Measurements from ENCODE around the gene ERC2.

ERC2 gene

GRCh38 chr3:55903680-55904079, 564.6 kb downstream of the ERC2 start:
- H3K79me2 ChIP-seq (ENCODE audit: control insufficient read depth, insufficient read depth, low read length, unreplicated experiment), result no peaks in the 10 kb centered on the region
- H3K27ac ChIP-seq (ENCODE audit: low read depth, low read length), result no peak overlapping the region
- no peaks in the 10 kb centered on the region; the same call in 1 of the 2 replicates for H3K27me3 ChIP-seq (ENCODE audit: insufficient read depth, low read length)
- H3K4me1 ChIP-seq (ENCODE audit: control insufficient read depth, insufficient read depth, low read length, unreplicated experiment), result no peaks in the 10 kb centered on the region
- H2AFZ ChIP-seq (ENCODE audit: low read length, unreplicated experiment), result no peak overlapping the region
- H3K36me3 ChIP-seq (ENCODE audit: insufficient read depth, low read length), result no peaks in the 10 kb centered on the region
- no peak overlapping the region for H3K4me3 ChIP-seq (ENCODE audit: low read depth, low read length)

GRCh38 chr3:55902221-55902900, 565.9 kb downstream of the ERC2 start:
- Histone ChIP-seq H3K4me3 (ENCODE audit: low read depth, low read length) (no peak overlapping the region), H3K4me1 (ENCODE audit: control insufficient read depth, insufficient read depth, low read length, unreplicated experiment) (no peaks in the 10 kb centered on the region), H3K27me3 (ENCODE audit: insufficient read depth, low read length) (no peaks in the 10 kb centered on the region; the same call in 1 of the 2 replicates), H3K36me3 (ENCODE audit: insufficient read depth, low read length) (no peaks in the 10 kb centered on the region), H2AFZ (ENCODE audit: low read length, unreplicated experiment) (no peak overlapping the region), H3K79me2 (ENCODE audit: control insufficient read depth, insufficient read depth, low read length, unreplicated experiment) (no peaks in the 10 kb centered on the region), H3K27ac (ENCODE audit: low read depth, low read length) (no peak overlapping the region)

- Histone ChIP-seq H3K36me3 (ENCODE audit: insufficient read depth, low read length) (no peaks in the 10 kb centered on the region), H3K4me3 (ENCODE audit: low read depth, low read length) (no peak overlapping the region), H3K4me1 (ENCODE audit: control insufficient read depth, insufficient read depth, low read length, unreplicated experiment) (no peaks in the 10 kb centered on the region), H3K27ac (ENCODE audit: low read depth, low read length) (no peak overlapping the region), H3K27me3 (ENCODE audit: insufficient read depth, low read length) (no peaks in the 10 kb centered on the region; the same call in 1 of the 2 replicates), H3K79me2 (ENCODE audit: control insufficient read depth, insufficient read depth, low read length, unreplicated experiment) (no peaks in the 10 kb centered on the region), H2AFZ (ENCODE audit: low read length, unreplicated experiment) (no peak overlapping the region)
These were observed 568.4 kb downstream of the ERC2 start for GRCh38 chr3:55899887-55900286.

DNA sequence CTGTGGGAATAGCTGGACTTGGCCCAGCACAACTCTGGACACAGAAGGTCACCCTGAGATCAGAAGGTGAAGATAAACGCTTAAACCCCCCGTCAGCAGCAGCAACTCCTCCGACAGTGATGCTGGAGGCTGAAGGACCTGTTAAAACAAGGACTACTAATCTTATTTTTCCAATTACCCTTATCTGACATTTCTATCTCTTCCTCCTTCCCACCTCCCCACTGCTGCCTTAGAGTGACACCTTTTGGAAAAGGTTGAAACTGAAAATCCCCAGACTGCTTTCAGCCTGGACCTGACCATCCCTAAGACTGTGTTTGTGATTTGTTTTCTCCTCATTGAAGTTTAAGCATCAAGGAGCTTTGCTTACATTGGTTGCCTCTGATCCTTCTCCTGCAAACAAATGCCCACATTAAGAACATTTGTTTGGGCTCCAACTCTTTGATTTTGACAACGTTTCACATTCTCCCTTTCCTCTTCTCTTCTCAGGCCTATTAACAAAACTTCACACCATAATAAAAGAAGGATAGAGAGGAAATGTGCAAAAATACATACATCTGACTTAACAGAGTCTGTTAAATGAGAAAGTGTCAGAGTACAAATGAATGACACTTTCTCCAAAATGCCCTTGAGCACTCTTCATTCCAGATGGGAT, 570.6 kb downstream of the ERC2 start:
- Histone ChIP-seq H2AFZ (ENCODE audit: low read length, unreplicated experiment) (no peak overlapping the region), H3K36me3 (ENCODE audit: insufficient read depth, low read length) (no peaks in the 10 kb centered on the region), H3K79me2 (ENCODE audit: control insufficient read depth, insufficient read depth, low read length, unreplicated experiment) (no peaks in the 10 kb centered on the region), H3K4me1 (ENCODE audit: control insufficient read depth, insufficient read depth, low read length, unreplicated experiment) (no peaks in the 10 kb centered on the region), H3K27me3 (ENCODE audit: insufficient read depth, low read length) (no peaks in the 10 kb centered on the region; the same call in 1 of the 2 replicates), H3K27ac (ENCODE audit: low read depth, low read length) (no peak overlapping the region), H3K4me3 (ENCODE audit: low read depth, low read length) (no peak overlapping the region)

GRCh38 chr3:55895897-55896566, 572.2 kb downstream of the ERC2 start:
- Histone ChIP-seq H3K4me3 (ENCODE audit: low read depth, low read length) (no peak overlapping the region), H3K27me3 (ENCODE audit: insufficient read depth, low read length) (no peaks in the 10 kb centered on the region), H3K79me2 (ENCODE audit: control insufficient read depth, insufficient read depth, low read length, unreplicated experiment) (no peaks in the 10 kb centered on the region), H3K27ac (ENCODE audit: low read depth, low read length) (no peak overlapping the region), H3K36me3 (ENCODE audit: insufficient read depth, low read length) (no peaks in the 10 kb centered on the region), H3K4me1 (ENCODE audit: control insufficient read depth, insufficient read depth, low read length, unreplicated experiment) (no peaks in the 10 kb centered on the region), H2AFZ (ENCODE audit: low read length, unreplicated experiment) (no peak overlapping the region)

- Histone ChIP-seq H3K4me3 (ENCODE audit: low read depth, low read length) (no peak overlapping the region), H2AFZ (ENCODE audit: low read length, unreplicated experiment) (no peak overlapping the region), H3K79me2 (ENCODE audit: control insufficient read depth, insufficient read depth, low read length, unreplicated experiment) (no peaks in the 10 kb centered on the region), H3K27ac (ENCODE audit: low read depth, low read length) (no peak overlapping the region), H3K4me1 (ENCODE audit: control insufficient read depth, insufficient read depth, low read length, unreplicated experiment) (no peaks in the 10 kb centered on the region), H3K27me3 (ENCODE audit: insufficient read depth, low read length) (no peaks in the 10 kb centered on the region), H3K36me3 (ENCODE audit: insufficient read depth, low read length) (no peaks in the 10 kb centered on the region)
These were observed 573.7 kb downstream of the ERC2 start for GRCh38 chr3:55894605-55895004.

- no peaks in the 10 kb centered on the region for H3K79me2 ChIP-seq (ENCODE audit: control insufficient read depth, insufficient read depth, low read length, unreplicated experiment)
- no peak overlapping the region for H2AFZ ChIP-seq (ENCODE audit: low read length, unreplicated experiment)
- H3K4me1 ChIP-seq (ENCODE audit: control insufficient read depth, insufficient read depth, low read length, unreplicated experiment), result no peaks in the 10 kb centered on the region
- no peak overlapping the region for H3K27ac ChIP-seq (ENCODE audit: low read depth, low read length)
- no peaks in the 10 kb centered on the region for H3K36me3 ChIP-seq (ENCODE audit: insufficient read depth, low read length)
- no peak overlapping the region for H3K4me3 ChIP-seq (ENCODE audit: low read depth, low read length)
- H3K27me3 ChIP-seq (ENCODE audit: insufficient read depth, low read length), result no peaks in the 10 kb centered on the region
These were observed 575.1 kb downstream of the ERC2 start for GRCh38 chr3:55893045-55893664.

DNA sequence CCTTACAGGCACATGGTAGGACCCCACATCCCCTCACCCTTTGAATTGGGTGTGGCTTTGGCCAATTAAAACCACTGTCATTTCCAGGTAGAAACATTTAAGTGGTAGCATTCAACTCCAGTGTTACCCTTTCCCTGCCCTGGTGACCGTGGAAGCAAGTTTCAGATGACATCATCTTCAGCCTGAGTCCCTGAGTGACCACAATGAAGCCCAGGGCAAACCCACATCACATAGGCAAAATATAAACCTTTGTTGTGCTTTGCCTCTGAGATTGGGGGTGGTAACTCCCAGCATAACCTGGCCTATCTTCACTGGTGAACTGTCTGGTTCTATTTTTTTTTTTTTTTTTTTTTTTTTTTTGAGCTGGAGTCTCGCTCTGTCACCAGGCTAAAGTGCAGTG, 577.2 kb downstream of the ERC2 start:
- Histone ChIP-seq H3K27ac (ENCODE audit: low read depth, low read length) (no peak overlapping the region), H3K79me2 (ENCODE audit: control insufficient read depth, insufficient read depth, low read length, unreplicated experiment) (no peaks in the 10 kb centered on the region), H2AFZ (ENCODE audit: low read length, unreplicated experiment) (no peak overlapping the region), H3K27me3 (ENCODE audit: insufficient read depth, low read length) (no peaks in the 10 kb centered on the region), H3K4me1 (ENCODE audit: control insufficient read depth, insufficient read depth, low read length, unreplicated experiment) (no peaks in the 10 kb centered on the region), H3K4me3 (ENCODE audit: low read depth, low read length) (no peak overlapping the region), H3K36me3 (ENCODE audit: insufficient read depth, low read length) (no peaks in the 10 kb centered on the region)

DNA sequence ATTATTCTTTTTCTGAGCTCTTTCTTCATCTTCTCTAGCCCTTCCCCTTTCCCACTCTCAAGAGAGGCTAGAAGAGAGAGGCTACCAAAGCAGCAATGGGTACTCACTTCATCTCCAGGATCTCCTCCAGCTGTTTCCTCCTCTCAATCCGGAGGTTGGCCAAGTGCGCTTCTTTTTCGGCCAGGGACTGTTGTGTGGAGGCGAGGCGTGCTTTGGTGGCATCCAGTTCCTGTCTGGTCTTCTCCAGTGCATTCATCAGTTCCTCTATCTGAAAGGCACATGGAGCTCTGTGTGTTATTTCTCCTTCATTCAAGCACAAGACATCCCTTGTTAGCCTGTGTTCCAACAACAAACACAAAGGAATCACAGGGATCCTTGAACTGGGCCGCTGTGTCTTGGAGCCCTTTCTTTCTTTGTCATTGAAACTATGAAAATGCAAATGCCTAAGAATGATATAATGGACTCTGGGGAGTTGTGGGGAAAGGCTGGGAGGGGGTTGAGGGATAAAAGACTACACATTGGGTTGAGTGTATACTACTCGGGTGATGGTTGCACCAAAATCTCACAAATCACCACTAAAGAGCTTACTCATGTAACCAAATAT, 579.9 kb downstream of the ERC2 start:
- Histone ChIP-seq H3K79me2 (ENCODE audit: control insufficient read depth, insufficient read depth, low read length, unreplicated experiment) (no peaks in the 10 kb centered on the region), H3K36me3 (ENCODE audit: insufficient read depth, low read length) (no peaks in the 10 kb centered on the region), H3K4me1 (ENCODE audit: control insufficient read depth, insufficient read depth, low read length, unreplicated experiment) (no peaks in the 10 kb centered on the region), H3K27me3 (ENCODE audit: insufficient read depth, low read length) (no peaks in the 10 kb centered on the region), H2AFZ (ENCODE audit: low read length, unreplicated experiment) (no peak overlapping the region), H3K27ac (ENCODE audit: low read depth, low read length) (no peak overlapping the region), H3K4me3 (ENCODE audit: low read depth, low read length) (no peak overlapping the region)

DNA sequence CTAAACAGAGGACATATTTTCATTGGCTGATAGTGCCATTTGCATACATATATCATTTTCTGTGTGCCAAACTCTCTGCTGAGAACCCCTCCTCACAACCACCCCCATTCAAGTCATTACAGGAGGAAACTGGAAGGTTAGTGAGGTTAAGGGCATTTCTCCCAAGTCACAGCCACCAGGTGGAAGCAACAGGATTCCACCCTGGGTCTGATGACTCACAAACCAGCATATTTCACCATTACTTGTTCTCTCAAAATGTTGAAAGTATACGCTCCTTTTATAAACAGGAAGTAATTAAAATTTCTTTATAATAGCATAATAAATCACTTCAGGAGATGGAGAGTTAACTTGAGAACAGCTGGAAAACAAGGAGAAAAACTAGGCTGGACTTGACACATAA, 582.5 kb downstream of the ERC2 start:
- Histone ChIP-seq H3K4me1 (ENCODE audit: control insufficient read depth, insufficient read depth, low read length, unreplicated experiment) (no peaks in the 10 kb centered on the region), H3K36me3 (ENCODE audit: insufficient read depth, low read length) (no peaks in the 10 kb centered on the region), H3K79me2 (ENCODE audit: control insufficient read depth, insufficient read depth, low read length, unreplicated experiment) (no peaks in the 10 kb centered on the region), H3K27ac (ENCODE audit: low read depth, low read length) (no peak overlapping the region), H2AFZ (ENCODE audit: low read length, unreplicated experiment) (no peak overlapping the region), H3K4me3 (ENCODE audit: low read depth, low read length) (no peak overlapping the region), H3K27me3 (ENCODE audit: insufficient read depth, low read length) (no peaks in the 10 kb centered on the region)
